Epithelial cell of proximal tubule (primary cell): Measurements from ENCODE around the gene NYAP2. TPM values are rescaled to one million over a fixed set of nuclear protein-coding genes. Genes with fewer than 3 reads are reported as not detected.

Experiments
- DNase-seq: peaks from one replicate; pipeline ENCODE4 v3.0.0-alpha.2; 2011; ENCODE audit warnings: low read depth
- H3K4me3 ChIP-seq: 2 replicates; pipeline ENCODE4 v1.5.1; 2011; ENCODE audit warnings: low read depth, mild to moderate bottlenecking, low read length
- total RNA-seq: library from RNA; depleted of rRNA; stranded (reverse); fragments of >200 nt; gene quantifications from 2 replicates; pipeline ENCODE4 v1.2.3, GENCODE V29; 2015
- TF ChIP-seq, protein P1 (sequence below): conservative IDR thresholded peaks from 2 replicates; pipeline ENCODE4 v1.5.1; 2012; ENCODE audit warnings: low read depth, mild to moderate bottlenecking, low read length

The NYAP2 gene
- total RNA-seq, 1 donor from 2014 or later: not detected

DNA sequence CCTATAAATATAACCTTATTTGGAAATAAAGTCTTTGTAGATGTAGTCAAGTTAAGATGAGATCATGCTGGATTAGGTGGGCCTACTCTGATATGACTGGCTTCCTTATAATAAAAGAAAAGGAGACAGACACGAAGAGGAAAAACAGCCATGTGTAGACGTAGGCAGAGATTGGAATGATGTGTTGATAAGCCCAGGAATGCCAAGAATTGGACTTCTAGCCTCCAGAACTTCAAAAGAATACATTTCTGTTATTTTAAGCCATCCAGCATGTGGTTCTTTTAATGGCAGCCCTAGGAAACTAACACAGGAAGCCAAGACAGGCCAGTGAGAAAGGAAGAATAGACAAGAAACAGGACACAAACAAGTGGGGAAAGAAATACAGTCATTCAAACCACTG, 68.6 kb downstream of the NYAP2 start:
- no peak overlapping the region for H3K4me3 ChIP-seq
- DNase-seq: no peak
- TF ChIP-seq, protein P1, sequence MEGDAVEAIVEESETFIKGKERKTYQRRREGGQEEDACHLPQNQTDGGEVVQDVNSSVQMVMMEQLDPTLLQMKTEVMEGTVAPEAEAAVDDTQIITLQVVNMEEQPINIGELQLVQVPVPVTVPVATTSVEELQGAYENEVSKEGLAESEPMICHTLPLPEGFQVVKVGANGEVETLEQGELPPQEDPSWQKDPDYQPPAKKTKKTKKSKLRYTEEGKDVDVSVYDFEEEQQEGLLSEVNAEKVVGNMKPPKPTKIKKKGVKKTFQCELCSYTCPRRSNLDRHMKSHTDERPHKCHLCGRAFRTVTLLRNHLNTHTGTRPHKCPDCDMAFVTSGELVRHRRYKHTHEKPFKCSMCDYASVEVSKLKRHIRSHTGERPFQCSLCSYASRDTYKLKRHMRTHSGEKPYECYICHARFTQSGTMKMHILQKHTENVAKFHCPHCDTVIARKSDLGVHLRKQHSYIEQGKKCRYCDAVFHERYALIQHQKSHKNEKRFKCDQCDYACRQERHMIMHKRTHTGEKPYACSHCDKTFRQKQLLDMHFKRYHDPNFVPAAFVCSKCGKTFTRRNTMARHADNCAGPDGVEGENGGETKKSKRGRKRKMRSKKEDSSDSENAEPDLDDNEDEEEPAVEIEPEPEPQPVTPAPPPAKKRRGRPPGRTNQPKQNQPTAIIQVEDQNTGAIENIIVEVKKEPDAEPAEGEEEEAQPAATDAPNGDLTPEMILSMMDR: no peak

DNA sequence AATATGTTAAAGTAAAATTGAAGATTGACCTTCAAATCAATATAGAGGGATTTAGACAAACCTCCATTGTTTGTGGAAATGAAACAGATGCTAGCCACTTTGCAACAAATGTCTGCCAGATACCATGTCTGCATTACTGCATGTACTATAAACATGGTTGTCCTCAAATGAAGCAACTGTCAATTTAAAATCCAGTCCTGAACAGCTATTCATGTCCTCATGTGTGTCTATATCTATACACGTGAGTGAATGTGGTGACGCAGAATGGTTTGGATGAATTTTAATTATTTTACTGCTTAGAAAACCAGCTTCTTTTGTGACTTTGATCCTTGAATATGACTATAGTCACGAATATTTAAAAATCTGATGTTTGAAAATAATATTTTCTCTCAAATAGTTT, 71.5 kb downstream of the NYAP2 start:
- TF ChIP-seq, protein P1: no peak
- no peak overlapping the region for H3K4me3 ChIP-seq
- no peak for DNase-seq

DNA sequence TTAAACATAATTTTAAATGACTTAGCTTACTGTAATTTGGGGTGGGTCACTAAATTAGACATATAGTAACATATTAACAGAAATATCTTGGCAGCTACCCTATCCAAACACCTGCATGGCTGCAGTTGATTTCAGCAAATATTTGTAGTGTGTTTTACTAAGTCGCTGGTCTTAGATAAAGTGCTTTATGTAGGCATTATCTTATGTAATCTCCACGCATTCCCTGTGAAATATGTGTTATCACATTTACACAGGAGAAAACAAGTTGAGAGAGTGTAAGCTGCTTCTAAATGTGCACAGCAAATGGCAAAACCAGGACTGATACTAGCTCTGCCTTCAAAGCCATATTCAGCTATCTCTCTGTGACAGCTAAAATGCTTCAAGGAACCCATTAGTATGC, 72.0 kb downstream of the NYAP2 start:
- TF ChIP-seq, protein P1: no peak
- H3K4me3 ChIP-seq: no peak overlapping the region
- DNase-seq: no peak

DNA sequence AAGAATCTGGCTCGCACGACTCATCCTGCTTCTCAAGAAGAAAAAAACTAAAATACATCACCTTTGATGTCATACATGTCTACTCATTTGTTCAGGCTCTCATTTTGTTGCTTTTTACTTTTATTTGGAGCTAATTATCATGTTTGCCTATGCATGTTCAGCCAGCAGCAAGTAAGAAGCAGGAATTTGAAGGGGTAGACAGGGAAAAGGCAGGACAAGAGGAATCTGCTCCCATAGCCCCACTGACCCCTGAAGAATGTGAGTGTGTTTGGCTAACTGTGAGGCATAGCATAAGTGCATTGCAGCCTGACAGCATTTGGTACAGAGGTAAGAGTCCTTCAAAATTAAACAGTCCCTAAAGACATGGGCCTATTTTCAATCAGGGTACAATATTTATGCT, 72.7 kb downstream of the NYAP2 start:
- TF ChIP-seq, protein P1: no peak
- DNase-seq: no peak
- H3K4me3 ChIP-seq: no peak overlapping the region

DNA sequence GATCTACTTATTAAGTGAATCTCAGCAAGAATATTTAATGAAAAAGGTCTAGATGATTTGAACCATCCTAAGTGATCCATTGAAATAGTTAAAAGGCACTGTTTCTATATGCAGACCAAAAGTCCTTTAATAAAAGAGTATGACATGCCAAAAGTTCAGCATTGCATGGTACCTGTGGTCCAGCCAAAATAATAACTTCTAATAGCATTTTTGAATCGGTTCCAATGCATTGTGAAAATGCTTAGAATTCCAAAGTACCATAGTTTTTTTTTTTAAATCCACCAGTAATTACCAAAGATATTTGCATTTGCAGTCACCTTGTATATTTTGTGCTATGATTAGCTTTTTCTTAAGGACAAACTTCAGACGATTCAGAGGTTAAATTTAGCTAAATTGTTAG, 79.9 kb downstream of the NYAP2 start:
- DNase-seq: no peak
- H3K4me3 ChIP-seq: no peak overlapping the region
- TF ChIP-seq, protein P1: no peak

DNA sequence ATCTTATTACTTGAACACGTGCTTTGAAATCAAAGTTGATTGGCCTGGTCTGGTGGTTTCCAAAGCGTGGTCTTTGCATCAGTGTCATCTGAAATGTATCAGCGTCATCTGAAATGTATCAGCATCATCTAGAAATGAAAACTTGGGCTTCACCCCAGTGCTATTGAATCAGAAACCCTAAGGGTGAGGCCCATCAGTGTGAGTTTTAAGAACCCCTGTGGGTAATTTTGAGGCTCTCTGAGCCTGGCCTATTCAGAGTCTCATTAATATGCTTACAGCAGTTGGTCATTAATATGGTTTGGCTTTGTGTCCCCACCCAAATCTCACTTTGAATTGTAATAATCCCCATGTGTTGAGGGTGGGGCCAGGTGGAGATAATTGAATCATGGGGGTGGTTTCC, 85.2 kb downstream of the NYAP2 start:
- TF ChIP-seq, protein P1: no peak
- no peak for DNase-seq

DNA sequence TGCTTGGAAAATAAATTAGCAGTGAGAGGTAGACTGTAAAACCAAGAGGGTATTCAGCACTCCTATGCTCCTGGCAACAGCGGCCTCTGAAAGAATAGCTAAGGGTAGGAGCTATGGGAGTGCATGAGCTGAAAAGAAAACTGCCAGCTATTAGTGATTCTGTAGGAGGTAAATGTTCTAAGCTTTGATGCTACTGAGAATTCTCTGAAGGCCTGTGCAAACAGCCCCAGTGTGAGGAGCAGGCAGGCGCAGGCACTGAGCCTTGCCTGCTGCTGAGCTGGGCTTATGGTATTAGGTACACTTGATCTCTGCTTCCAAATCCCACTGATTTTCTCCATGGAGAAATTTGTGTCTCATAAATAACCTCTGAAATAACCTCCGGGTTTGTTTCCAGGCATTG, 86.7 kb downstream of the NYAP2 start:
- TF ChIP-seq, protein P1: no peak
- no peak overlapping the region for H3K4me3 ChIP-seq
- DNase-seq: no peak

More for the DNA sequence above, 85.2 kb downstream of the NYAP2 start:
- no peak overlapping the region for H3K4me3 ChIP-seq
